GM21381 (cell line): ENCODE measurements around the gene PNMA6A.
"Not testable (repeated sequence)": the region's sequence is repeated elsewhere in the genome, so short reads cannot be mapped to it uniquely, and the experiment has no call there.

Source experiments
- ATAC-seq: cut with Tn5 transposase; IDR thresholded peaks from one replicate; pipeline ENCODE4 v1.9.1; 2021; ENCODE audit warnings: mild to moderate bottlenecking, moderate library complexity; ENCODE audit not compliant: unreplicated experiment

Gene PNMA6A

DNA sequence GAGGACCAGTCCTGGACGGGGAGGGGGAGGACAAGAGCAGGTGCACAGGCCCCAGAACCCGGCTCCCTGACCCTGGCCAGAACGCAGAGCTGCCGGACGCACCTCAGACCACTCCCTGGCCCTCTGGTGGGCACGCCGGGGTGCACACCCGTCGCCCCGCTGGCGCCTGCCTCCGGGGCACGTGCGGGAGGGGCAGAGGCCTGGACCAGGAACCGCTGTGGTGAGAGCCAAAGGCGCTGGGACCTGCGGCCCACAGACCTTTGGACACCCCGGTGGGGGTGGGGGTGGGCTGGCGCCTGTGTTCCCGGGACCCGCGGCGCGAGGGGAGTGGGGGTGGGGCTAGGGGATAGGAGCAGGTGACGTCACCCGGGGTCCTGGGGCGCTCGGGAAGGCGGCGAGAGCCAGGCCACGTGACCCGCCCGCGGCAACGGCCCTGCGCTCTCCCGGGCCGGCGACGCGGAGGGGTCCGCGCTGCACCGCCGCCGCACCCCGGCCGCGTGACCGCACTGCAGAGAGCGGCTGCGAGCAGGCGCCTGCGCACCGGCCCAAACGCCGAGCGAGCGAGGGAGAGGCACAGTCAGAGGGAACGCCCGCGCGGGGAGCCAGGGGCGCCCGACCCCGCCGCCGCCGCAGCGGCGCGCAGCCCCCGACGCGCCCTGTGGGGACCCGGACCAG lies at the start of gene PNMA6A:
TSS of gene PNMA6A (plus strand) at position 546 of the 675 bp plus-strand sequence. CDS start 609 bp downstream, outside the sequence.
- ATAC-seq = not testable (repeated sequence)

DNA sequence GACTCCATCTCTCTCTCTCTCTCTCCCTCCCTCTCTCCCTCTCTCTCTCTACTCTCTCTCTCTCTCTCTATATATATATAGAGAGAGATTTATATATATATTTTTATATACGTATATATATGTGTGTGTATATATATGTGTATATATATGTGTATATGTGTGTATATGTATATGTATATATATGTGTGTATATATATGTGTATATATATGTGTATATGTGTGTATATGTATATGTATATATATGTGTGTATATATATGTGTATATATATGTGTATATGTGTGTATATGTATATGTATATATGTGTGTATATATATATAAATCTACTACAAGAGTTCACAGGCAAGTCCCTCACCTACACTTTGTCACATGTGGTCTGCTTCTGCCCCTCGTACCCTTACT lies 45.8 kb upstream of the PNMA6A start:
- ATAC-seq = not testable (repeated sequence)

- ATAC-seq = not testable (repeated sequence)
Observed at GRCh38 chrX:153028487-153028886, 43.8 kb upstream of the PNMA6A start.

- ATAC-seq = no peak
Observed at GRCh38 chrX:153029162-153029561, 43.1 kb upstream of the PNMA6A start.

- ATAC-seq = no peak
Observed at GRCh38 chrX:153029875-153030274, 42.4 kb upstream of the PNMA6A start.

DNA sequence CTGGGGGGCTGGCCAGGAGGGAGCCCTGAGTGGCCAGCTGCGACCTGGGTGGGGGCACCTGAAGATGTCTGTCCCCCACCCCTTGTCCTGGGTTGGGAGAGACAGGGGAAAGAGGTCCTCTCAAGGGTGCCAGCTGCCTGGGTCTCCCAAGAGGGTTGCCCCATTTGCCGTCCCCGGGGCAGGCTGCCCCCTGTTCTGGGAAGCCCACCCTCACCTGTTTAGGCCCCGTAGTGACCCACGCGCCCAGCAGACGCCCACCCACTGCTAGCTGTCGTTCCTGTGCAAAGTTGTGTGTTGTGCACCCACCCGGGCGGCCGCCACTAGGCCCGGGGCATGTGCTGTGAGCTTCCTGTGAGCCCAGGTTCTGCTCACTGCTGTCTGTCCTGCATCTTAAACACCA lies 41.5 kb upstream of the PNMA6A start:
- ATAC-seq = no peak

DNA sequence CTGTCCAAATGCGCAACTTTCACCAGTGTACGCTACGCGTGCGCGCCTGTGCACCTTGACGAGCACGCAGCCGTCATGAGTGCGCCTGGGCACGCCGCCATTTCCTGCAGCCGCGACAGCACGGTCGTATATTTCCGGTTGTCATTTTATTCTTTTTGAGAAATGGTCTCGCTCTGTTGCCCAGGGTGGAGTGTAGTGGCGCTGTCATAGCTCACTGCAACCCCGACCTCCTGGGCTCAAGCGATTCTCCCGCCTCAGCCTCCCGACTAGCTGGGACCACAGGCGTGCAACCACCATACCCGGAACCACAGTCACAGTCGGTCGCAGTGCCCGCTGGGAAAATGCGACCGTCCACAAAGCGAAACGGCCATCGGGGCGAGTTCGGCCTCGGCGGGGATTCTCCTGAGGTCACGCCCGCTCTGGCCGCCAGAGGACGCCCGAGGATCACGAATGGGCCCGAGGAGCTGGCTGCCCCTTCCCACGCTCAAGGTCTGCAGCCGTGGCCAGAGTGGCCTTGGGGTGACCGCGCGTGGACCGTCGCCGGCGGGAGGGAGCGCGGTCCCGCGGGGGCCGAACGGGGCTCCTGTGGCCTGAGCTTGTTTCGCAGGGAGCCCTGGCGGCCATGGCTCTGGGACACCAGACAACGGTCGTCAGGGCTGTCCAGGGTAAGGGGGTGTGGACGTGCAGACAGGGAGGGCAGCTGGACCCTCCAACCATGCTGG lies 39.7 kb upstream of the PNMA6A start:
- no peak for ATAC-seq

- no peak for ATAC-seq
Observed at GRCh38 chrX:153049093-153049492, 23.2 kb upstream of the PNMA6A start.

DNA sequence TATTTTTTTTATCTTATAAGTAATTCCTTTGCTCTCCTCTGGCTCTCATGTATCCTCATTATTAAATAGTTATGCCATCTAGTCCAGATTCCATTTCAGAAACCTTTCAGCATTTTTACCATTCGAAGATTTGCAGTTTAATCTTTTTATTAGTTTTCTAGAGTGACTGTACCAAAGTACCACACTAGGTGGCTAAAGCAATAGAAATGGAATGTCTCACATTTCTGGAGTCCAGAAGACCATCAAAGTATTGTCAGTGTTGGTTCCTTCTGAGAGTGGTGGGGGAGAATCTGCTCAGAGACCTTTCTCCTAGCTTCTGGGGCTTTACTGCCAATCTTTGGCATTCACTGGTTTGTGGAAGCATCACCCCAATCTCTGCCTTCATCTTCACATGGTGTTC lies 19.7 kb upstream of the PNMA6A start:
- no peak for ATAC-seq

GRCh38 chrX:153055871-153056749 lies 16.1 kb upstream of the PNMA6A start, which contains the start of gene PNMA3:
Gene PNMA3, plus strand, starts transcription at chrX:153056470. Its CDS starts 586 bp downstream, at chrX:153057056.
- no peak for ATAC-seq

GRCh38 chrX:153057281-153057680 lies 15.0 kb upstream of the PNMA6A start:
- no peak for ATAC-seq

- no peak for ATAC-seq
Observed at GRCh38 chrX:153059191-153060094, 12.8 kb upstream of the PNMA6A start.

GRCh38 chrX:153060095-153060445 lies 12.2 kb upstream of the PNMA6A start:
- no peak for ATAC-seq

GRCh38 chrX:153061732-153062131 lies 10.5 kb upstream of the PNMA6A start:
- no peak for ATAC-seq

DNA sequence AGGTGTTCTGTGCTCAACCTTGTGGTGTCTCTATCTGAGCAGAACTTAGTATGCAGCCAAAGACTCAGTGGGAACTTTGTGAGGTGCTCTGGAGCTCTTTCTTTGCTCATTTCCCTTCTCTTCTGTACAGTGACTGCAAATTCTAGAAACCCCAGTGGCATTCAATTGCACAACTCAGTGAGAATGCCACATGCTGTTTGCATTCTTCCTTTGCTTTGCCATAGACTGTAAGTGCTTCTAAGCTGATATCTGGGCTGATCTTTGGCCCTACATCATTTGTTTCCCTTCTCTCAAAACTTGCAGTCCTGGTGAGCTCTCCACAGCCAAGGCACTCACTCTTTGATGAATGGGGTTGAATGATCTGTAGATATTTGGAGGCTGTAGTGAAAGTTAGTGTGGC lies 8.9 kb upstream of the PNMA6A start:
- ATAC-seq = no peak

DNA sequence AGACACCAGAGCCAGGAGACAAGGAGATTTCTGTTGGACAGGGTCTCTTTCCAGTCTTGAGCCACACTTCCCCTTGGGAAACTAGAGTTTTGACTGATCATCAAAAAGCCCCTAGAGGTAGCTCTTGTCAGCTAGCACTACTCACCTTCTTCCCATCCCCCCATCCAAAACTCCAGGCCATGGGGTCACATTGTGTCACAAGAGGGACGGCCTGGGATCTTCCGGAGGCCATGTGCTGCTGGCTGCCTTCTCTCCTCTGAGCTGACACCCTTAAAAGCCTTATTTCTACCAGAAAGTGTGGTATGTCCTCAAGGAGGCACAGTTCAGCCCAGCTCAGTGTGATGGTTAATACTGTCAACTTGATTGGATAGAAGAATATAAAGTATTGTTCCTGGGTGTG lies 8.2 kb upstream of the PNMA6A start:
- ATAC-seq = no peak

GRCh38 chrX:153065389-153065788 lies 6.9 kb upstream of the PNMA6A start:
- ATAC-seq = no peak

DNA sequence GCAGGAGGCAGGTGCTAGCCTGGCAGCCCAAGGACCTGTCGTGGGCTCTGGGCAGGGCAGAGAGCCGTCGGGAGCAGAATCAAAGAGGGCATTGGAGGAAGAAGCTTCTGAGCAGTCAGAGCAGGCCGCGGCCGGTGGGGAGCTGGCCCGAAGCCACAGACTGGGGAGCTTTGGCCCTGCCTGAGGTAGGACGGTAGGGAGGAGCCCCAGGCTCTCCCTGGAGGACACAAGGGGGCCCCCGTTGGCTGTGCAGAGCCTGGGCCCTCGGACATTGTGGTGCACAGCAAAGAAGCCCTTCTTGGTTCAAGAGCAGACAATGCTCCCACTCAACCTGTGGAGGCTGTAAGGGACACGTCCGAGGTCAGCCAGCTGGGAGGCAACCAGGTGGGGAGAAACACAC lies 5.9 kb upstream of the PNMA6A start:
- ATAC-seq = not testable (repeated sequence)

DNA sequence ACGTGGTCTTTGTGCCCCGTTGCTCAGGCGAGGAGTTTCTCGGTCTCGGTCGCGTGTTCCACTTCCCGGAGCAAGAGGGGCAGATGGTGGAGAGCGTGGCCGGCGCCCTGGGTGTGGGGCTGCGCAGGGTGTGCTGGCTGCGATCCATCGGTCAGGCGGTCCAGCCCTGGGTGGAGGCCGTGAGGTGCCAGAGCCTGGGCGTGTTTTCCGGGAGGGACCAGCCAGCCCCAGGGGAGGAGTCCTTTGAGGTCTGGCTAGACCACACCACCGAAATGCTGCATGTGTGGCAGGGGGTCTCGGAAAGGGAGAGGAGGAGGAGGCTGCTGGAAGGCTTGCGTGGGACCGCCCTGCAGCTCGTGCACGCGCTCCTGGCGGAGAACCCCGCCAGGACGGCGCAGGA lies 1.1 kb downstream of the PNMA6A start:
- ATAC-seq = not testable (repeated sequence)

- ATAC-seq = no peak
Observed at GRCh38 chrX:153074262-153074899, 2.1 kb downstream of the PNMA6A start.
